Fibroblast of mammary gland (primary cell): Measurements from ENCODE around the gene LAMC3.
"Not testable (repeated sequence)": the region's sequence is repeated elsewhere in the genome, so short reads cannot be mapped to it uniquely, and the experiment has no call there.

Experiments used
- DNase-seq: peaks from one replicate; pipeline ENCODE4 v3.0.0-alpha.2; 2010; ENCODE audit warnings: low read depth
- H3K4me3 ChIP-seq: 2 replicates; pipeline ENCODE4 v1.5.1; 2011; ENCODE audit warnings: low read depth, mild to moderate bottlenecking, low read length, moderate library complexity; ENCODE audit not compliant: control insufficient read depth
- CTCF ChIP-seq: conservative IDR thresholded peaks from 2 replicates; pipeline ENCODE4 v1.5.1; 2011; ENCODE audit warnings: low read depth, low read length, inconsistent platforms; ENCODE audit not compliant: control insufficient read depth, insufficient read depth

The LAMC3 gene

GRCh38 chr9:131032384-131032783 lies 23.4 kb downstream of the LAMC3 start:
- no peak for TF ChIP-seq CTCF
- DNase-seq, result no peak
- H3K4me3 ChIP-seq, result no peak overlapping the region

GRCh38 chr9:131033269-131034224 lies 24.6 kb downstream of the LAMC3 start:
- no peak for DNase-seq
- H3K4me3 ChIP-seq, result no peak overlapping the region
- TF ChIP-seq CTCF, result no peak

- DNase-seq, result no peak
- H3K4me3 ChIP-seq, result no peak overlapping the region
- TF ChIP-seq CTCF, result no peak
Measured at GRCh38 chr9:131034268-131034667, 25.3 kb downstream of the LAMC3 start.

- H3K4me3 ChIP-seq, DNase-seq: not testable (repeated sequence)
Measured at GRCh38 chr9:131034749-131035148, 25.8 kb downstream of the LAMC3 start.

GRCh38 chr9:131035548-131035947 lies 26.6 kb downstream of the LAMC3 start:
- no peak for DNase-seq
- H3K4me3 ChIP-seq, result no peak overlapping the region
- TF ChIP-seq CTCF, result no peak

GRCh38 chr9:131036071-131036470 lies 27.1 kb downstream of the LAMC3 start:
- no peak for TF ChIP-seq CTCF
- H3K4me3 ChIP-seq, result no peak overlapping the region
- no peak for DNase-seq

- no peak for DNase-seq
- H3K4me3 ChIP-seq, result no peak overlapping the region
- TF ChIP-seq CTCF, result no peak
Measured at GRCh38 chr9:131036529-131037334, 27.8 kb downstream of the LAMC3 start.
